Urothelium cell line (cell line): ENCODE results near the gene METTL5.
"Not testable (repeated sequence)": the region's sequence is repeated elsewhere in the genome, so short reads cannot be mapped to it uniquely, and the experiment has no call there.

Experiments used
- DNase-seq: peaks from one replicate; pipeline ENCODE4 v3.0.0; 2011; ENCODE audit warnings: low spot score, mixed read lengths
- FAIRE-seq: peaks from 2 replicates; lab custom pipeline; 2011; peaks lifted over from hg19 to GRCh38; lab: Jason Lieb, UNC

METTL5 gene

DNA sequence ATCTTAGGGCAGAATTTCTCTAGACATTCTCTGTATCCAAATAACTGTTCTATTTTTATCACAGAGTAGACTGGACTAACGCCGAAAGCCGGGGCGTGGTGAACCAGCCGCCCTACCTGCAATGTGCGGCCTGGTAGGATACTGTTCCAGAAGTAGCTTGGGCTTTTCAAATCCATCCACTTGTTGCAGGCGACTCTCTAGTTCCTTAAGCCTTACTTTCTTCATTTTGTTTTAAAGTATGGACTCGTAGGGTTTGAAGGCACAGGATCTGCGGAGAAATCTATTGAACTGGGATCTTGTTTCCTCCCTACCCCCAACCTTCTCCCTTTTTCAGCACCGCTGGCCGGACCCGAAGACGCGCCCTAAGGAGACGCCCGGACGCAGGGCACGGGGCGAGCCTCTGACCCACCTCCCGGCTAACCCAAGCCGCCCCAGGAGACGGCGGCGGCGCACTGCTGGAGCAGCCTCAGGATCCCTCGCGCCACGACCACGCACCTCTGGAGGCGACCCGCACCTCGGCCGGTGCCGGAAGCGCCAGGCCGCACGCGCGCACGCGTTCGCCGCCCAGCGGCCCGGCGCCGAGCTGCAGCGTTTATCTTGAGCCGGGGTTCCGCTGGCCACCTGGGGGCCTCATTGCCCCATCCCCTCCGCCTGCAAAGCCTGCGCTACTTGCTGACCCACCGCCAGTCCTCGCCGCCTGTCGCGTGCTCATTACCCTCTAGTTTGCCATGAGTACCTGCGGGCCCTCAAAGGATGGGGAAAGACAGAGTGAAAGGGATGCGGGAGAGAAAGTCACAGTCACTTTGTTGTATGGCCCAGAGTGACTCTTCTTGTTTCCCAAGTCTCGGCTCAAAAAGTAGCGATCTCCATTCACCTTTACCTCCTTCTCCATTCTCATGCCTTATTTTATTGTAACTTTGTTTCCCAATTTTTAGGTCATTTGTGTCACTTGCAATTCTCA is at the start of gene METTL5:
METTL5 (minus strand) TSS at position 533 of the 961 bp plus-strand sequence; CDS start at position 225, 308 bp downstream.
- peak; percentile 89 for DNase-seq
- no peak for FAIRE-seq

DNA sequence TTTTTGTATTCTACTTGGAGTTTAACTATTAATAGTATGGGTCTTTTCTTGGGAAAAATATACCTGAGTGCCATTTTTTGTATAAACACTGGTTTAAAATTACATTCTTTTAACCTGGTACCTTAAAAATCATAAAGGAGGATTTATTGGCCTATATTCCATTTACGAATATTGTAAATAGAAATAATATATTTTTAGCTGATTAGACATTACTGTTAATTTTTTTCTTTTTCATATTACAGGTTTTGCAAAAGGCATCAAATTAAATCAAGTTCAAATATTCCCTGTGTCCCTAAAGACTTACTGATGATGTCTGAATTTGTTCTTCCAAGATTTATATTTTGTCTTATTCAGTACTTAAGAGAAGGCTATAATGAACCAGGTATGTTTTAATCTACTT is 47.3 kb upstream of the METTL5 start:
- DNase-seq (no peak), FAIRE-seq (no peak)

DNA sequence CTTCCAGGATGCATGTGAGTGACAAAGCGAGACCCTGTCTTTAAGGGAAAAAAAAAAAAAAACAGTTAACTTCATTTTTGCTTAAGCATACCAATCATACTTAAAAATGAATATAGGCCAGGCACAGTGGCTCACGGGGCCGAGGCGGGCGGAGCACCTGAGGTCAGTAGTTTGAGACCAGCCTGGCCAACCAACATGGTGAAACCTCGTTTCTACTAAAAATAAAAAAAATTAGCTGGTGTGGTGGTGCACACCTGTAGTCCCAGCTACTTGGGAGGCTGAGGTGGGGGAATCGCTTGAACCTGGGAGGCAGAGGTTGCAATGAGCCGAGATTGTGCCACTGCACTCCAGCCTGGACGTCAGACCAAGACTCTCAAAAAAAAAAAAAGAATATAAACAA is 46.7 kb upstream of the METTL5 start:
- not testable (repeated sequence) for FAIRE-seq, DNase-seq

DNA sequence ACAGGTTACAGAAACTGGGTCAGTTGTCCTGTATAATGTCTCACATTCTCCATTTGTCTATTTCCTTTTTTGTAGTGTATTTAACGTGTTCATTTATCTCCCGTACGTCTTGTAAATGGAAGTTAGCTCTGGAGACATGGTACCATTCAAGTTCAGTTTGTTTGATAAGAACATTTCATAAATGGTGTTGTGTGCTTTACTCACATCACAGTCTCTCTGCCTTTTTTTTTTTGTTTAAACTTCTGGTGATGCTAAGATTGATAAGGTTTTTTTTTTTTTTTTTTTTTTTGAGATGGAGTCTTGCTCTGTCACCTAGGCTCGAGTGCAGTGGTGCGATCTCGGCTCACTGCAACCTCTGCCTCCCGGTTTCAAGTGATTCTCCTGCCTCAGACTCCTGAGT is 44.2 kb upstream of the METTL5 start:
- no peak for DNase-seq
- no peak for FAIRE-seq

DNA sequence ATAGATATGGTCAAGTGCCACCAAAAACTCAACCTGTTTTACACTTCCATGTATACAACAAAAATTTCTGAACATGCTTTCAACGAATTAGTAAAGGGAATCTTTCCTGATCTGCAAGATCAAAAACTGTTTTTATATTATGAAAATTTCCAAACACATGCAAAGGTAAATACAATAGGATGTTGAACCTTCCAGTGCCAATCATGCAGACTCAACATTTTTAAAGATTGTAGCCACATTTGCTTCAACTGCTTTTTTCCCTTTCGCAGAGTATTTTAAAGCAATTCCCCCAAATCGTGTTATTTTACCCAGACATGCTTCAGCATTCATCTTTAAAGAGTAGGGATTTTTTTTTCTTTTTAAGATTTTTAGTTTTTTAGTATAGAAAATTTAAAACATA is 42.9 kb upstream of the METTL5 start:
- FAIRE-seq: no peak
- no peak for DNase-seq

DNA sequence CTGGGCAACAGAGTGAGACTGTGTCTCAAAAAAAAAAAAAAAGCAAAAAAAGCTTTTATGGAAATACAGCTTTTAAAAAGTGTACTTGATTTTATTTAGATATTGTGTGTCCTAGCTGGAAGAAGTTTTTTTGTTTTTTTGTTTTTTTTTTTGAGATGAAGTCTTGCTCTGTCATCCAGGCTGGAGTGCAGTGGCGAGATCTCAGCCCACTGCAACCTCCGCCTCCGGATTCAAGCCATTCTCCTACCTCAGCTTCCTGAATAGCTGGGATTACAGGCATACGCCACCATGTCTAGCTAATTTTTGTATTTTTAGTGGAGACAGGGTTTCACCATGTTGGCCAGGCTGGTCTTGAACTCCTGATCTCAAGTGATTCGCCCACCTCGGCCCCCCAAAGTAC is 41.5 kb upstream of the METTL5 start:
- FAIRE-seq, DNase-seq: not testable (repeated sequence)

DNA sequence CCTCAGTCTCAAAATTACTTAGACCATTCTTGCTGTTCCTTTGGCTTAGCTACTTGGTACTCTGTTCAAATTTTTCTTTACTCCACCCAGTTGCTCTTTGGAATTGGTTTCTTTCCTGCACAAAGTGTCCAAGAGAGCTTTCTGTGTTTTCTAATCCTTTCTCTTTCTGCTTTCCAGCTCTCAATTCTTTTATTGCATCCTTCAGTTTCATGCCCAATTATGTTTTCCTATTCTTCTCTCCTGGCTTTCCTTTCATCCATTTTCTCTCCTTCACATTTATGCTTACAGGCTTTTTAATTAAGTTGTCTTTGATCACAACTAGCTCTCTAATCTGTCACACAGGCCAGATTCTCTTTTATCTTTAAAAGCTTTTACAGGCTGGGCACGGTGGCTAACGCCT is 40.8 kb upstream of the METTL5 start:
- FAIRE-seq (no peak), DNase-seq (no peak)

DNA sequence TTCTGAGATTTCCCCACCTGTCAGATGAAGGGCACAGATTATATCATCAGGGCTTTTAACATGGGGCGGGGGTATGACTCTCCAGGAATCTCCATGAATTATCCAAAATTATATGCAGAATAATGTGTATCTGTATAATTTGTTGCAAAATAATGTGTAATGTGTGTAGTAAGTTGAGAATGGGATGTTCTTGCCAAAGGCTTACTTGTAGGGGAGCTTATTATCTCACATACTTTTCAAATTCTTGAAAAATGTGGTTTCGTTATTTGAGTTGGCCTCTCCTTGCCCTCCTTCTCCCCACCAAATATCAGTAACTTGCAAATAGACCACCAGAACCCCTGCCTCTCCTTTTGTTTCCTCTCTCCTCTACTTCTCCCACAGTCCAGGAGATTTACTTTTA is 38.1 kb upstream of the METTL5 start:
- FAIRE-seq (no peak), DNase-seq (no peak)

DNA sequence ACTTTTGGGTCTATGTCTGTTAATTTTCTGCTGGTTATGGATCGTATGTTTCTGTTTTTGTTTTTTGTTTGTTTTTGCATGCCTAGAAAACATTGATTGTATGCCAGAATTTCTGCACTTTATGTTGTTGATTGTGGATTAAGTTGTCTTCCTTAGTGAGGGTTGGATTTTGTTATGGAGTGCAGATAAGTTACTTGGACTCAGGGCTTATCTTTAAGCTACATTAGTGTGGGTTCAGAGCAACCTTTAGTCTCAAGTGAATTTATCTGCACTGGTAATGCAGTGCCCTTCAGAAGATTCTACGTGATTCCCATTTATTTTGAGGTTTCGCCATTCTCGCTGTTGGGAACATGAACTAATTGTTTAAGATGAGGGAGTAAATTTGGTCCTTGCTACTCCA is 35.4 kb upstream of the METTL5 start:
- FAIRE-seq (no peak), DNase-seq (no peak)

DNA sequence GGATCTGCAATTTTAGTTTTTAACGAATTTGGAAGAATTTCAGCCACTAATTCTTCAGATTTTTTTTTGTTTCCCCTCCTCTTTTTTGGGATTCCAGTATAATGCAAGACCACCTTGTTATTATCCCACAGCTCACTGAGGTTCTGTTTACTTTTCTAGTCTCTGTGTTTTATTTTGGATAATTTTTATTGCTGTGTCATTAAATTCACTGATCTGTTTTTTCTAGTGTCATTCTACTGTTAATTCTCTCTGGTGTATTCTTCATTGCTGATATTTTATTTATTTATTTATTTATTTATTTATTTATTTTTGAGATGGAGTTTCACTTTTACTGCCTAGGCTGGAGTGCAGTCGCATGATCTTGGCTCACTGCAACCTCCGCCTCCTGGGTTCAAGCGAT is 34.7 kb upstream of the METTL5 start:
- no peak for FAIRE-seq

DNA sequence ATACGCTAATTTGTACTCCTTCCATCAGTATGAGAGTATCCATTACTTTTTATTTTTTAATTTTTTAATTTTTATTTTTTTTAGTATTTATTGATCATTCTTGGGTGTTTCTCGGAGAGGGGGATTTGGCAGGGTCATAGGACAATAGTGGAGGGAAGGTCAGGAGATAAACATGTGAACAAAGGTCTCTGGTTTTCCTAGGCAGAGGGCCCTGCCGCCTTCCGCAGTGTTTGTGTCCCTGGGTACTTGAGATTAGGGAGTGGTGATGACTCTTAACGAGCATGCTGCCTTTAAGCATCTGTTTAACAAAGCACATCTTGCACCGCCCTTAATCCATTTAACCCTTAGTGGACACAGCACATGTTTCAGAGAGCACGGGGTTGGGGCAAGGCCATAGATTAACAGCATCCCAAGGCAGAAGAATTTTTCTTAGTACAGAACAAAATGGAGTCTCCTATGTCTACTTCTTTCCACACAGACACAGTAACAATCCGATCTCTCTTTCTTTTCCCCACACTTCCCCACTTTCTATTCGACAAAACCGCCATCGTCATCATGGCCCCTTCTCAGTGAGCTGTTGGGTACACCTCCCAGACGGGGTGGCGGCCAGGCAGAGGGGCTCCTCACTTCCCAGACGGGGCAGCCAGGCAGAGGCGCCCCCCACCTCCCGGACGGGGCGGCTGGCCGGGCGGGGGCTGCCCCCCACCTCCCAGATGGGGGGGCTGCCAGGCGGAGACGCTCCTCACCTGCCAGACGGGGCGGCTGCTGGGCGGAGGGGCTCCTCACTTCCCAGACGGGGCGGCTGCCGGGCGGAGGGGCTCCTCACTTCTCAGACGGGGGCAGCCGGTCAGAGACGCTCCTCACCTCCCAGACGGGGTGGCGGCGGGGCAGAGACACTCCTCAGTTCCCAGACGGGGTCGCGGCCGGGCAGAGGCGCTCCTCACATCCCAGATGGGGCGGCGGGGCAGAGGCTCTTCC is 30.9 kb upstream of the METTL5 start:
- FAIRE-seq, DNase-seq: not testable (repeated sequence)

More for the DNA sequence above, 34.7 kb upstream of the METTL5 start:
- DNase-seq: no peak

DNA sequence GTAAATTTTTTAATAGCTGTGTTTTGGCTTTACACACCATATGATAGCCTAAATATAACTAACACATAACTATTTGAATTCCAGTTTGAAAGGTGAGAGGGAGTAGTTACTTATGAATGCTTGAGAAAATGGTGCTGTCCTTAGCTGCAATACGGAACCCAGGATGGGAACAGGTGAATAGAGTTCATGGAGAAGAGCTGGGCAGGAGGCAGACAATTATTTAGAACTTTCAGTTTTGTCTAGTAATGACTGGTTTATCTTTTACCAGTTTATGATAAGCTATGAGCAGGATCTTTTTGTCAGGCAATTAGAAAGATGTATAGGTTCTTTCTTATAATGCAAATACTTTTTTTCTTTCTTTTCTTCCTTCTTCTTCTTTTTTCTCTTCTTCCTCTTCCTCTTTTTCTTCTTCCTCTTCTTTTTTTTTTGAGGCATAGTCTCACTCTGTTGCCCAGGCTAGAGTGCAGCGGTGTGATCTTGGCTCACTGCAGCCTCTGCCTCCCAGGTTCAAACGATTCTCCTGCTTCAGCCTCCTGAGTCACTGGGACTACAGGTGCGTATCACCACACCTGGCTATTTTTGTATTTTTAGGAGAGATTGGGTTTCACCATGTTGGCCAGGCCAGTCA is 28.4 kb upstream of the METTL5 start:
- DNase-seq (no peak), FAIRE-seq (no peak)

DNA sequence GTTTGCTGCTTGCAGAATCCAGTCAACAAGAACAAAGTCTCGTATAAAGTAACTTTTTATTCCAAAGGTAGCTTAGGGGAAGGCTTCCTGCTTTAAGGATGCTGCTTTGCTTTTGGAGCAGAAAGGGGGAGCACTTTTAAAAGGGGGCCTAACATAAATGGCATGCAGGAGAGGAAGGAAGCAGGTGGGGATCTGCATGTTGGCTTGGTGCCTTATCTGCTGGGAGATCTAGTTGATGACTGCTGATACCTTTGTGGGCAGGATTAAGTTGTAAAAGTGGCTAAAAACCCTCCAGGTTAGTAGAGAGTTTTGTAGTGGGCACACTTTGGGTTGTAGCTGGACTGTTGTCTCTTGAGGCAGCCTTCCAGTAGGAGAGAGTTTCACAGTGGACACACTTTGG is 25.0 kb upstream of the METTL5 start:
- FAIRE-seq: no peak
- DNase-seq: no peak

DNA sequence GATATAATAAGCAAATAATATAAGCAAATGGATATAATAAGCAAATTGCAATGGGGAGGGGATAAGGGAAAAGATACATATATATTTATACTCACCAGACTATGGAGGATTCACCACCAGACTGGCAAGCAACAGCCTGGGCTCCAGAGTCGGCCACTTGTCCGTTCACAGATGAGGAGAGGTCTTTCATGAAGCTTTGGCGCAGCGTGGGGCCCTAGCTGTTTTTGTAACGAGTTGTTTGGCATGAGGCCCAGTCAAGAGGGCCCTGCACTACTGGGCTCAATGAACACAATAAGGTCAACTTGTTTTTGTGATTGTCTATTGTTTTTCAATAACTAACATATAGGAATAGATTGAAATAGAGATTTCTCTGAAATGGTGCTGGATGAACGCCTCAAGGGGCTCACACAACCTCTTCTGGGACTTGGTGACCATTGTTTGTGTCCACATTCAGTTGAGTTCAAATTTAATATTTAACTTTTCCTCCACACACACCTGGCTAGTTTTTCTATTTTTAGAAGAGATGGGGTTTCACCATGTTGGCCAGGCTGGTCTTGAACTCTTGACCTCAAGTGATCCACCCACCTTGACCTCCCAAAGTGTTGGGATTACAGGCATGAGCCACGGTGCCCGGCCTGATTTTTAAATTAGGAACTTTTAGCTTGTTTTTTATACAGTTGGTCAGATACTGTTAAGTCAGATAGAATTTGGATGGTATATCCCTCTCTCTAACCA is 24.4 kb upstream of the METTL5 start:
- DNase-seq, FAIRE-seq: not testable (repeated sequence)

DNA sequence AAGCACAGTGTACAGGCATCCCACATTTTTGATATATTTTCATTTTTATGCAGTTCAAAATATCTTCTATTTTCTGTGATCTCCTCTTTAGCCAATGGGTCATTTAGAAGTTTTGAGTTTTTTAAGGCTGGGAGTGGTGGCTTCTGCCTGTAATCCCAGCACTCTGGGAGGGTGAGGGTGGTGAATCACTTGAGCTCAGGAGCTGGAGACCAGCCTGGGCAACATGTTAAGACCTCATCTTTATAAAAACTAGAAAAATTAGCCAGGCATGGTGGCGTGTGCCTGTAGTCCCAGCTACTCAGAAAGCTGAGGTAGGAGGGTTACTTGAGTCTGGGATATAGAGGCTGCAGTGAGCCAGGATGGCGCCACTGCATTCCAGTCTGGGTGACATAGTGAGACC is 20.3 kb upstream of the METTL5 start:
- FAIRE-seq: no peak
- no peak for DNase-seq

DNA sequence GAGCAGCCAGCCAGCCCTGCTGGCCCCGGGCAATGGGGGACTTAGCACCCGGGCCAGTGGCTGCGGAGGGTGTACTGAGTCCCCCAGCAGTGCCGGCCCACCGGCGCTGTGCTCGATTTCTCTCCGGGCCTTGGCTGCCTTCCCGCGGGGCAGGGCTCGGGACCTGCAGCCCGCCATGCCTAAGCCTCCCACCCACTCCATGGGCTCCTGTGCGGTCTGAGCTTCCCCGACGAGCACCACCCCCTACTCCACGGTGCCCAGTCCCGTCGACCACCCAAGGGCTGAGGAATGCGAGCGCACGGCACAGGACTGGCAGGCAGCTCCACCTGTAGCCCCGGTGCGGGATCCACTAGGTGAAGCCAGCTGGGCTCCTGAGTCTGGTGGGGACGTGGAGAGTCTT is 16.9 kb upstream of the METTL5 start:
- not testable (repeated sequence) for FAIRE-seq, DNase-seq

DNA sequence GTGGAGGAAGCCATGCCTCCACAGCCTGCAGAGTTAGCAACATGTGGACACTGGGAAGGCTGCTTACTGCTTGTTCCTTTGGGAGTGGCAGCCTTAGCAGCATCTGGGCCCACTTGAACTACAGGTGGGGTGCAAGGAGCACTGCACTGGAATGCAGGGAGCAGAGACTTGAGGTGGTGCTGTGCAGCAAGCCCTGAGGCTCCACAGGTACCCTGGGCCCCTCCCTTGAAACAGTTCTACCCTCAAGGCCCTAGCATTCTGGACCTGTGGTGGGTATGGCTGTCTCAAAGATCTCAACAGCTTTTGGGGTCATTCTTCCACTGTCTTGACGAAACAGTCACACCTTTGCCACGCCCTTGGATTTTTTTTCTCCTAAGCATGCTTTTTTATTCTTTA is 16.0 kb upstream of the METTL5 start:
- no peak for FAIRE-seq

DNA sequence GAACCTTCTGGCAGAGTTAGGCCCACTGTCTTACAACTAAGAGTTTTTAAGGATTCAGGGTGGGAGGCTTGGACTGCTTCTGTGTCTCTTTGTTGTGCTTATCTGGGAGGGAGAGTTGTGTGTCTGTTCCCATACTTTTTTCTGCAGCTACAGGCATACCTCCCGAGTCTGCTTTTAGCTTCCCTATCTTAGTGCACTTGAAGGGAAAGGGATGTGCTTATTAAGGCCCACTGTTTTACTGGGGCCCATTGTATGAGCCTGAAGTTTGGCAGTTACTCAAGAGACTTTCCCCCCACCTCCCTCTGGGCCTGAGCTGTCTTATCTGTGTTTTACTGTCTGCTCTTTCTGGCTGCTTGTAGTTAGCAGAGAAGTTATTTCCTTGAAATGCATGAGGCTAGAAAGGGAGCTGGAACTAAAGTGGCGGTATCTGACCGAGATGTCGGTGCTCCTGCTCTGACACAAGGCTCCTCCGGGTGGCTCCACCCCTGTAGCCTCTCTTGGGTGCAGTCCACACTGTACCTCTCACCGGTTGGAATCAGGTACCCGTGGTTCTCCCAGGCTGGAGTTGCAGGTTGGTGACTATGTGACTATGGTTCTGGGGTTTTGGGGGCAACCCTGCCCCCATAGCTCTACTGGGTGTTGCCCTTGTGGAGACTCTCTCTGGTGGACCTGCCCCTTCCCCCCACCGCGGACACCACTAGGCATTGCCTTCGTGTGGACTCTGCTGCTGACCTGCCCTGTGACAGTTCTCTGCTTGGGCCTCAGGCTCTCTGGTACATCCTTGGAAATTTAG is 15.4 kb upstream of the METTL5 start:
- FAIRE-seq (no peak), DNase-seq (no peak)

More for the DNA sequence above, 16.0 kb upstream of the METTL5 start:
- DNase-seq: no peak

DNA sequence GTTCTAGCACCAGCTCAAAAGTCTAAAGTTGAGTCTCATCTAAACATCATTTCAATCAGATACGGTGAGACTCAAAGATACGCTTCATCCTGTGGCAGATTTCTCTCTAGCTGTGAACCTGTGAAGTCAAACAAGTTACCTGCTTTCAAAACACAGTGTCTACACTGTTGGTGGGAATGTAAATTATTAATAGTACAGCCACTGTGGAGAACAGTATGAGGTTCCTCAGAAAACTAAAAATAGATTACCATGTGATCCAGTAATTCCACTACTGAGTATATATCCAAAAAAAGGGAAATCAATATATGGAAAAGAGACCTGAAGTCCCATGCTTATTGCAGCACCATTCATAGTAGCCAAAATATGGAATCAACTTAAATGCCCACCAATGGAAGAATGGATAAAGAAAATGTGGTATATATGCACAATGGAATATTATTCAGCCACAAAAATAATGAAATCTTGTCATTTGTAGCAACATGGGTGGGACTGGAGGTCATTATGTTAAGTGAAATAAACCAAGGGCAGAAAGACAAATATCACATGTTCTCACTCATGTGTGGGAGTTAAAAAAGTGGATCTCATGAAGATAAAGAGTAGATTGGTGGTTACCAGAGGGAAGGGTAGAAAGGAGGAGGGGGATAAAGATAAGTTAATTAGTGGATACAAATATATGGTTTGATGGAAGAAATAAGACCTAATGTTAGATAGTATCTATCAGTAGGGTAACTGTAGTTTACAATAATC is 14.2 kb upstream of the METTL5 start:
- DNase-seq (no peak), FAIRE-seq (no peak)
